K562 (cell line): ENCODE measurements around the gene CD38. TPM values are rescaled to one million over a fixed set of nuclear protein-coding genes. Genes with fewer than 3 reads are reported as not detected.

Source experiments
- ATAC-seq: fragments of 200-7000 bp; cut with Tn5 transposase; 3 replicates; pipeline ENCODE4 v1.9.1; 2020; ENCODE audit warnings: moderate library complexity
- BruUV-seq: library from RNA; stranded (reverse); fragments of 400-500 nt; replicated peaks from 2 replicates; lab custom pipeline; 2021; lab: Mats Ljungman, UMichigan
- CTCF ChIA-PET: fragments of 300-600 bp; formaldehyde crosslinking; extraction: SDS; loops from one replicate; lab custom pipeline; 2021; ENCODE audit warnings: low intra/inter-chr PET ratio; lab: Yijun Ruan, JAX
- POLR2A ChIA-PET: fragments of 300-600, 350-650 bp; sonication (Branson Sonifier 250); formaldehyde crosslinking; extraction: SDS; loops from one replicate; lab custom pipeline; 2021; ENCODE audit warnings: antibody characterized with exemption, inconsistent platforms; lab: Yijun Ruan, JAX
- DNase-seq, 4 experiments: peaks; one replicate each; pipeline versions ENCODE4 v3.0.0 to v3.0.0-alpha.2; 2011 to 2018; ENCODE audit warnings: low spot score in 3 of 4, mixed read lengths in 3 of 4; ENCODE audit errors: extremely low read depth in 1 of 4
- FAIRE-seq: peaks from 2 replicates; lab custom pipeline; 2011; peaks lifted over from hg19 to GRCh38; lab: Jason Lieb, UNC
- H2AFZ ChIP-seq: 2 replicates; pipeline ENCODE4 v1.6.0; 2011; ENCODE audit warnings: low read depth, low read length, control low read depth, inconsistent platforms
- H3K27ac ChIP-seq: fragments of 200-600 bp; 3 replicates; pipeline ENCODE4 v1.8.0; 2011; ENCODE audit warnings: low read depth, mild to moderate bottlenecking, control low read depth, inconsistent platforms, low read length, moderate library complexity, mixed read lengths; ENCODE audit errors: extremely low read depth
- H3K27me3 ChIP-seq, 2 experiments: fragments of 300-600 bp in 1 of 2; 2 replicates in 1 of 2; 3 replicates in 1 of 2; pipeline versions ENCODE4 v1.6.0 to v1.8.0; 2011; ENCODE audit warnings: inconsistent platforms in 2 of 2, low read length in 2 of 2, mild to moderate bottlenecking in 1 of 2, mixed read lengths in 1 of 2, moderate library complexity in 1 of 2; ENCODE audit not compliant: control insufficient read depth in 2 of 2, insufficient read depth in 2 of 2
- H3K36me3 ChIP-seq: fragments of 300-600 bp; 3 replicates; pipeline ENCODE4 v1.8.0; 2011; ENCODE audit warnings: mild to moderate bottlenecking, low read length, inconsistent platforms; ENCODE audit not compliant: control insufficient read depth, insufficient read depth
- H3K4me1 ChIP-seq, 2 experiments: fragments of 200-600 bp in 1 of 2; replicated peaks in 1 of 2; 2 replicates in 1 of 2; 3 replicates in 1 of 2; pipeline versions ENCODE4 v1.5.1 to v1.8.0; 2011; ENCODE audit warnings: inconsistent platforms in 2 of 2, low read length in 2 of 2, mild to moderate bottlenecking in 1 of 2, mixed read lengths in 1 of 2, moderate library complexity in 1 of 2; ENCODE audit not compliant: control insufficient read depth in 2 of 2, insufficient read depth in 2 of 2
- H3K4me2 ChIP-seq: 2 replicates; pipeline ENCODE4 v1.6.1; 2011; ENCODE audit warnings: low read length, control low read depth, inconsistent platforms, mixed read lengths; ENCODE audit not compliant: insufficient read depth
- H3K4me3 ChIP-seq: fragments of 200-600 bp; sonication (generic), shearing (Covaris generic); 2 replicates; pipeline ENCODE4 v1.5.1; 2016; ENCODE audit warnings: control low read depth, inconsistent platforms
- H3K79me2 ChIP-seq: fragments of 200-600 bp; 3 replicates; pipeline ENCODE4 v1.8.0; 2011; ENCODE audit warnings: low read length, inconsistent platforms; ENCODE audit not compliant: control insufficient read depth, insufficient read depth
- H3K9ac ChIP-seq, 2 experiments: 2 replicates each; pipeline versions ENCODE4 v1.6.0 to v1.6.1; 2011; ENCODE audit warnings: low read depth in 2 of 2, low read length in 2 of 2, control low read depth in 1 of 2, inconsistent platforms in 1 of 2, mild to moderate bottlenecking in 1 of 2, mixed read lengths in 1 of 2; ENCODE audit not compliant: insufficient read depth in 1 of 2
- H3K9me1 ChIP-seq: one replicate; pipeline ENCODE4 v1.6.0; 2011; ENCODE audit warnings: inconsistent platforms, mild to moderate bottlenecking, low read length, moderate library complexity; ENCODE audit not compliant: control insufficient read depth, insufficient read depth
- H3K9me3 ChIP-seq: replicated peaks from 2 replicates; pipeline ENCODE4 v1.5.1; 2011; ENCODE audit warnings: low read depth, low read length, inconsistent platforms; ENCODE audit not compliant: control insufficient read depth, insufficient read depth
- H4K20me1 ChIP-seq: replicated peaks from 2 replicates; pipeline ENCODE4 v1.6.1; 2011; ENCODE audit warnings: low read length, inconsistent platforms, mixed read lengths; ENCODE audit not compliant: control insufficient read depth, insufficient read depth
- CTCF ChIP-seq, 3 experiments: IDR thresholded peaks in 2 of 3; conservative IDR thresholded peaks in 1 of 3; 2 replicates each; pipeline ENCODE4 v1.5.1; 2011 to 2012; ENCODE audit warnings: low read length in 3 of 3, mild to moderate bottlenecking in 3 of 3, control low read depth in 2 of 3, improper control_type of control experiment in 1 of 3, inconsistent platforms in 1 of 3, low read depth in 1 of 3, mixed read lengths in 1 of 3, moderate library complexity in 1 of 3; ENCODE audit not compliant: insufficient read depth in 2 of 3
- FOXO4 ChIP-seq: fragments of 450-650 bp; formaldehyde crosslinking; IDR thresholded peaks from 2 replicates; pipeline ENCODE4 v1.4.0; 2020; ENCODE audit warnings: mild to moderate bottlenecking, moderate library complexity
- JUN ChIP-seq, 2 experiments: sonication (generic) in 1 of 2; formaldehyde crosslinking in 1 of 2; IDR thresholded peaks; 2 replicates each; pipeline versions ENCODE4 v1.6.1 to v1.8.0; 2012 to 2022; ENCODE audit warnings: borderline replicate concordance in 2 of 2, mild to moderate bottlenecking in 2 of 2, improper control_type of control experiment in 1 of 2, low read depth in 1 of 2, low read length in 1 of 2, missing genetic modification reagents in 1 of 2
- PRPF4 ChIP-seq: fragments of 200-400 bp; formaldehyde crosslinking; IDR thresholded peaks from one replicate; pipeline ENCODE4 v1.6.1; 2017; ENCODE audit warnings: low read length, low read depth, mild to moderate bottlenecking; ENCODE audit not compliant: insufficient read depth, poor library complexity, severe bottlenecking
- RAD21 ChIP-seq, 2 experiments: fragments of 250-450 bp in 1 of 2; fragments of 450-650 bp in 1 of 2; sonication (Bioruptor Pico) in 1 of 2; formaldehyde crosslinking in 1 of 2; IDR thresholded peaks in 1 of 2; conservative IDR thresholded peaks in 1 of 2; 2 replicates each; pipeline versions ENCODE4 v1.4.0 to v1.8.0; 2020 to 2022; ENCODE audit warnings: mild to moderate bottlenecking in 2 of 2, moderate library complexity in 1 of 2
- SMC3 ChIP-seq: conservative IDR thresholded peaks from 2 replicates; pipeline ENCODE4 v1.6.1; 2011; ENCODE audit warnings: low read depth, low read length, improper control_type of control experiment; ENCODE audit not compliant: insufficient read depth
- ZBTB5 ChIP-seq: fragments of 450-650 bp; IDR thresholded peaks from 2 replicates; pipeline ENCODE4 v1.6.1; 2017; ENCODE audit warnings: antibody characterized with exemption
- WGBS: fragments of 100-300 bp; shearing (Covaris generic); methylation state at CpG from one replicate; pipeline ENCODE4 v1.1.6; 2016; ENCODE audit warnings: low coverage, mixed read lengths; ENCODE audit not compliant: insufficient coverage; ENCODE audit errors: missing lambda C conversion rate; 5-methylcytosine and 5-hydroxymethylcytosine counted together
- in situ Hi-C: fragments of 300-500 bp; cut with MboI; formaldehyde crosslinking; loops from 4 replicates; pipeline ENCODE4 v1.15.0; 2018; ENCODE audit warnings: inconsistent platforms, mixed read lengths
- intact Hi-C: fragments of 100-400 bp; cut with micrococcal nuclease; formaldehyde crosslinking; loops from 2 replicates; pipeline ENCODE4 v1.14.2; 2022
- polyA plus RNA-seq, 8 experiments: library from polyadenylated mRNA; depleted of rRNA in 4 of 8; stranded (reverse) in 5 of 8; unstranded in 3 of 8; fragments of >200 nt; fragmentation: Nextera tagmentation in 2 of 8; fragmentation: Illumina TruSeq in 1 of 8; extraction: Ambion mirVana in 2 of 8; extraction: Trizol in 1 of 8; gene quantifications; 2 replicates each; pipeline versions ENCODE4 v1.2.1 to v1.2.3, GENCODE V29; 2011 to 2014; ENCODE audit warnings: inconsistent platforms in 1 of 8, missing spikeins in 1 of 8
- total RNA-seq, 7 experiments: library from RNA; depleted of rRNA in 6 of 7; stranded (reverse); fragments of >200 nt in 6 of 7; fragmentation: Illumina TruSeq in 2 of 7; extraction: Trizol in 2 of 7; gene quantifications; 2 replicates each; pipeline versions ENCODE4 v1.2.1 to v1.2.3, GENCODE V29; 2011 to 2021; ENCODE audit warnings: low replicate concordance in 1 of 7

Gene CD38
- total and polyA plus RNA-seq, 9 of the 15 experiments (the other 6 are each of a cell fraction or from before 2014, with no cell fraction given): 0.04 to 0.06 (median 0.04) TPM; not detected in 5

GRCh38 chr4:15778289-15779241, at the start of gene CD38 (continued):
- no peak for TF ChIP-seq RAD21 (CRISPR knock-in tag; conservative IDR thresholded peaks at IDR 0.05 in 1 of 2, IDR thresholded peaks at IDR 0.05 in 1 of 2)

DNA sequence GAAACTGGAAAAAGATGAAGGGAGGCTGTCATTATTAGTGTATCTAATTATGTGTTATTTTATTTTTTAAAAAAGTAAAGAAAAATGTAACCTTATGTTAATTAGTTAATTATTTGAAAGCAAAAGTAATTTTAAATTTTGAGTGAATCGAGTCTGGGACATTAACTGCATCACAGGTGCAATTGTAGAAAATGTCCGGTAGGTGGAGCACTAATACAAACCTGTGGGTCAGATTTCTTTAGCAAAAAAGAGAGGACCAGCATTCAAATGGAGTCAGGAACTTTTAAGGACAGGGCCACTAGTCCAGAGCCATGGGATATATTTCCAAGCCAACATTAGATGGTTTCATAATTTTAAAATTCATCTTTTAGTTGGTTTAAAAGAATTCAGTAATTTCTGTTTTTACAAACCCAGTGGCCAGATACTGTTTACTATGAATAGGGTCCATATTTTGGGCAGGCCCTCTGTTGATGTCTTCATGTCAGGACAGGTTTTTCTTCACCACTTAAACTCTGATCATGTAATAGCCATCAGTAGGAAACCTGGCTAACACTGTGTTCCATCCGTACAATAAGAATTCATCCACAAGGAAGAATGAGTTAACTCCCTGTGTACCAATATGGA, 48.1 kb upstream of the CD38 start:
- no peaks in the 10 kb centered on the region for H3K9me3 ChIP-seq

More for the DNA sequence above, 48.1 kb upstream of the CD38 start:
- Histone ChIP-seq H3K4me1 (no peaks in the 10 kb centered on the region), H3K27me3 (peaks cover 9 to 11% of the 10 kb centered on the region in 2 experiments; a peak in 4 of 5 replicates), H4K20me1 (no peaks in the 10 kb centered on the region), H2AFZ (no peak overlapping the region), H3K4me2 (no peak overlapping the region), H3K4me3 (no peak overlapping the region), H3K9ac (no peak overlapping the region), H3K27ac (no peak overlapping the region), H3K79me2 (no peaks in the 10 kb centered on the region), H3K9me1 (no peaks in the 10 kb centered on the region), H3K36me3 (no peaks in the 10 kb centered on the region)
- peak; percentile 52 to 59 (median 56) for DNase-seq
- TF ChIP-seq SMC3 (0 out of 2 replicates have a peak, but pooled peaks have one; percentile 20), ZBTB5 (no peak), FOXO4 (CRISPR knock-in tag) (no peak), JUN (IDR thresholded peaks at IDR 0.05; ENCODE audit: borderline replicate concordance, low read depth, low read length) (no peak), JUN (CRISPR knock-in tag; IDR thresholded peaks at IDR 0.05; ENCODE audit: borderline replicate concordance) (no peak), CTCF (IDR thresholded peaks at IDR 0.05 in 2 of 3, conservative IDR thresholded peaks at IDR 0.05 in 1 of 3; ENCODE audit: insufficient read depth in 2 of 3, low read depth in 1 of 3, low read length in 3 of 3) (peak; percentile 53 to 80 (median 65)), PRPF4 (no peak), RAD21 (CRISPR knock-in tag; conservative IDR thresholded peaks at IDR 0.05 in 1 of 2, IDR thresholded peaks at IDR 0.05 in 1 of 2) (peak; percentile 51 to 65)
- BruUV-seq: no TSS peak
- 7% methylated on average over 3 of the region's 3 CpGs for WGBS
- FAIRE-seq: peak; percentile 76
- in situ Hi-C loops: no loop called here
- ChIA-PET POLR2A (no interaction called here), CTCF (interaction anchor here (1.1 kb wide), 1 partner anchor 227 kb away, joined by 3 read pairs; no protein-coding TSS in a partner anchor)
- peak; percentile 82 for ATAC-seq
- intact Hi-C loops: loop anchor here (1.0 to 5.0 kb wide), 4 partner anchors 73 to 272 kb away; no protein-coding TSS in a partner anchor
